ENCODE data around the gene ITGB1.

Gene ITGB1

DNA sequence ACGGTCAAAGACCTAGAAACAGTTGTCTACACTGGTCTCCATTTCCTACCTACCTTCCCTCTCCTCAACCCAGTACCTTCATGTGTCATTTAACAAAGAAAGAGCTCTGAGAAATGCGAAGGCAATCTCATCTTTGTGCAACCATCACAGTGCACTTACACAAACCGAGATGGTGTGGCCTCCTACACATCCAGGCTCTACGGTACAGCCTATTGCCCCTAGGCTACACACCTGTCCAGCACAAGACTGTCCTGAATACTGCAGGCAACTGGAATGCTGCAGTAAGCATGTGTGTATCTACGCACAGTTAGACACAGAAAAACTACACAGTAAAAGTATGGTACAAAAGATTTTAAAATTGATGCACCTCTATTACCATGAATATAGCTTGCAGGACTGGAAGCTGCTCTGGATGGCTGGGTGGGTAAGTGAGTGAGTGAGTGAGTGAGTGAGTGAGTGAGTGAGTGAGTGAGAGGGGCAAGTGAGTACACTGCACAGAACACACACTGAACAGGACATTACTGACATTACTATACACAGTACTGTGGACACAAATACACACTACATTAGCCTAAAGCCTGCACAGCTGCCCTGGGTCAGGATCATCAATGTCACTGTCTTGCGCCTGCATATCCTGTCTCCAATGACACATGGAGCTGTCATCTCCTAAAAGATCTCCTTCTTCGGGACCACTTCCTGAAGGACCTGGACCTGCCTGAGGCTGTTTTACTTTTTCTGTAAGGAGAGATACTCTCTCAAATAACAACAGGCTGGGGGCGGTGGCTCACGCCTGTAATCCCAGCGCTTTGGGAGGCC, 18.5 kb downstream of the ITGB1 start:
- TF ChIP-seq, protein P1, sequence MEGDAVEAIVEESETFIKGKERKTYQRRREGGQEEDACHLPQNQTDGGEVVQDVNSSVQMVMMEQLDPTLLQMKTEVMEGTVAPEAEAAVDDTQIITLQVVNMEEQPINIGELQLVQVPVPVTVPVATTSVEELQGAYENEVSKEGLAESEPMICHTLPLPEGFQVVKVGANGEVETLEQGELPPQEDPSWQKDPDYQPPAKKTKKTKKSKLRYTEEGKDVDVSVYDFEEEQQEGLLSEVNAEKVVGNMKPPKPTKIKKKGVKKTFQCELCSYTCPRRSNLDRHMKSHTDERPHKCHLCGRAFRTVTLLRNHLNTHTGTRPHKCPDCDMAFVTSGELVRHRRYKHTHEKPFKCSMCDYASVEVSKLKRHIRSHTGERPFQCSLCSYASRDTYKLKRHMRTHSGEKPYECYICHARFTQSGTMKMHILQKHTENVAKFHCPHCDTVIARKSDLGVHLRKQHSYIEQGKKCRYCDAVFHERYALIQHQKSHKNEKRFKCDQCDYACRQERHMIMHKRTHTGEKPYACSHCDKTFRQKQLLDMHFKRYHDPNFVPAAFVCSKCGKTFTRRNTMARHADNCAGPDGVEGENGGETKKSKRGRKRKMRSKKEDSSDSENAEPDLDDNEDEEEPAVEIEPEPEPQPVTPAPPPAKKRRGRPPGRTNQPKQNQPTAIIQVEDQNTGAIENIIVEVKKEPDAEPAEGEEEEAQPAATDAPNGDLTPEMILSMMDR (IDR thresholded peaks at IDR 0.05): no peak
- Mint-ChIP-seq H3K27ac (peak overlapping the region; percentile 87), H3K4me1 (peaks cover 52% of the 10 kb centered on the region), H3K4me3 (no peak overlapping the region), H3K9me3 (no peaks in the 10 kb centered on the region), H3K36me3 (ENCODE audit: low read depth) (peaks cover 26% of the 10 kb centered on the region), H3K27me3 (ENCODE audit: low read depth, poor library complexity) (no peaks in the 10 kb centered on the region)
- no peak for DNase-seq

DNA sequence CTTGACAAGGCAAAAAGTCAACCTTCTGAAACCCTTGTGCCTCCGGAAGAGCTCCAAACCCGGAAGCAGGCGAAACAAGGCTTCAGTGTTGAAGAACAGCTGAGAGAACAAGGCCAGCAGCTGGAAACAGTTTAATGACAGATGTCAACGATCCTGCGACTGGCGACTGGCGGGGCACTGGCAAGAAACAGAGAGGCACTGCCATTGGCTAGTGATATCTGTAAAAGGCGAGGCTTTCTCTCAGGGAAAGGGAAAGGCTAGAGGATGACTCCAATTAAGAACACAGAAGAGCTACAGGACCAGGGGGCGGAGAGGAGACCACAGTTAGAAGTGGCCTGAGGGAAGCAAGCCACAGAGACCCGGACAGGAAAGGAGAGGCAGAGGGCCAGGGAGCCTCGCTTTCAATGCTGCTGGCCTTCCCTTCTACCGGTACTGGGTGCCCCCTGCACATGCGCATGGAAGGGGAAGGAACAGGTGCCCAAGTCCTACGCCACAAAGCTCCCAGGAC, 19.4 kb downstream of the ITGB1 start:
- Mint-ChIP-seq H3K36me3 (ENCODE audit: low read depth) (peaks cover 21% of the 10 kb centered on the region), H3K27ac (peak overlapping the region; percentile 44), H3K27me3 (ENCODE audit: low read depth, poor library complexity) (no peaks in the 10 kb centered on the region), H3K9me3 (no peaks in the 10 kb centered on the region), H3K4me1 (peaks cover 45% of the 10 kb centered on the region), H3K4me3 (no peak overlapping the region)
- TF ChIP-seq, protein P1 (IDR thresholded peaks at IDR 0.05): no peak
- no peak for DNase-seq

DNA sequence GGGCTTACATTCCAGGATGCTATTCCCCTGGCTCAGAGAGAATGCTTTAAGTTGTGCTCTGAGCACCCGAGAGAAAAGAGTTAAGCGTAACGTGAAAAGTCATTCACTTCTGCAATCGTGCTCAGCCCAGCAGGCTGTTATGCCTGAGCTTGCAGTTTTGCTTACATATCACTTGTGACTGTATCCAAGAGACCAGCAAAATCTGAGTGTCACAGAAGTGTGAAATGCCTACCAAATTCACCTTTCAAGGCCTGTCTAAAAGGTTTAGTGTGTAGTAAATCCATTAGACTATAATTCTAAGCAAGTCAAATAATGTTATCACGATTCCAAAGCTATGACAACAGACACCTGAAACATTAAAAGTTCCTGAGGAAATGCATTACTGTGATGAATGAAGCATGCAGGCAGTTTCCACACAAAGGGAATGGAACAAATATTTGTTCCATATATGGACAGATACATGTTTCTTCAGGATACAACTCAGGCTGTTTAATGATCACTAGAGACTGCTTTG, 20.1 kb downstream of the ITGB1 start:
- Mint-ChIP-seq H3K27me3 (ENCODE audit: low read depth, poor library complexity) (no peaks in the 10 kb centered on the region), H3K27ac (peak overlapping the region; percentile 44), H3K4me1 (peaks cover 40% of the 10 kb centered on the region), H3K36me3 (ENCODE audit: low read depth) (peaks cover 23% of the 10 kb centered on the region), H3K9me3 (no peaks in the 10 kb centered on the region), H3K4me3 (no peak overlapping the region)
- TF ChIP-seq, protein P1 (IDR thresholded peaks at IDR 0.05): no peak
- no peak for DNase-seq

DNA sequence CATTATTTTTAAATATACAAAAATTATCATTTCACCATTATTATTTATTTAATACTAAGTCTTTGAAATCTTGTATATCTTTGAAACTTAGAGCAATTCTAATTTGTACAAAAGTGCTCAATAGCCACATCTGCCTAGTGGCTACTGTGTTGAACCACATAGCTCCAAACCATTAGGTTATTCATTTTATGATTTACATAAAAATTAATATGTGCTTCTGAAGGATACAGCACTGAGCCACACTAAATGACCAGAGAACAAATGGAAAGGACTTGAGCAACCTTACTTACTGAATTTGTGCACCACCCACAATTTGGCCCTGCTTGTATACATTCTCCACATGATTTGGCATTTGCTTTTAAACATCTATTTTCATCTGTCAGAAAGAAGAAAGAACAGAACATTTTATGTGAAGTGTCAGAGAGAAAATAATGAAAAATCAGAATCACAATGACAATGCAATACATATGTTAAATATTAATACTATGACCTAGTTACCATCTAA, 25.8 kb downstream of the ITGB1 start:
- H3K4me1 Mint-ChIP-seq: peaks cover 13% of the 10 kb centered on the region
- TF ChIP-seq, protein P1 (IDR thresholded peaks at IDR 0.05): no peak
- H3K4me3 Mint-ChIP-seq: no peak overlapping the region
- no peaks in the 10 kb centered on the region for H3K27me3 Mint-ChIP-seq (ENCODE audit: low read depth, poor library complexity)
- peaks cover 54% of the 10 kb centered on the region for H3K36me3 Mint-ChIP-seq (ENCODE audit: low read depth)
- peaks cover under 1% of the 10 kb centered on the region for H3K9me3 Mint-ChIP-seq
- no peak for DNase-seq
- H3K27ac Mint-ChIP-seq: no peak overlapping the region

GRCh38 chr10:32931593-32931992, 26.4 kb downstream of the ITGB1 start:
- Mint-ChIP-seq H3K36me3 (ENCODE audit: low read depth) (peaks cover 61% of the 10 kb centered on the region), H3K27ac (no peak overlapping the region), H3K27me3 (ENCODE audit: low read depth, poor library complexity) (no peaks in the 10 kb centered on the region), H3K9me3 (peaks cover 6% of the 10 kb centered on the region), H3K4me1 (peaks cover 13% of the 10 kb centered on the region), H3K4me3 (no peak overlapping the region)
- TF ChIP-seq, protein P1 (IDR thresholded peaks at IDR 0.05): no peak
- DNase-seq: no peak
